ENCODE results near the gene AXL.
"Not testable (repeated sequence)": the region's sequence is repeated elsewhere in the genome, so short reads cannot be mapped to it uniquely, and the experiment has no call there.

AXL gene

DNA sequence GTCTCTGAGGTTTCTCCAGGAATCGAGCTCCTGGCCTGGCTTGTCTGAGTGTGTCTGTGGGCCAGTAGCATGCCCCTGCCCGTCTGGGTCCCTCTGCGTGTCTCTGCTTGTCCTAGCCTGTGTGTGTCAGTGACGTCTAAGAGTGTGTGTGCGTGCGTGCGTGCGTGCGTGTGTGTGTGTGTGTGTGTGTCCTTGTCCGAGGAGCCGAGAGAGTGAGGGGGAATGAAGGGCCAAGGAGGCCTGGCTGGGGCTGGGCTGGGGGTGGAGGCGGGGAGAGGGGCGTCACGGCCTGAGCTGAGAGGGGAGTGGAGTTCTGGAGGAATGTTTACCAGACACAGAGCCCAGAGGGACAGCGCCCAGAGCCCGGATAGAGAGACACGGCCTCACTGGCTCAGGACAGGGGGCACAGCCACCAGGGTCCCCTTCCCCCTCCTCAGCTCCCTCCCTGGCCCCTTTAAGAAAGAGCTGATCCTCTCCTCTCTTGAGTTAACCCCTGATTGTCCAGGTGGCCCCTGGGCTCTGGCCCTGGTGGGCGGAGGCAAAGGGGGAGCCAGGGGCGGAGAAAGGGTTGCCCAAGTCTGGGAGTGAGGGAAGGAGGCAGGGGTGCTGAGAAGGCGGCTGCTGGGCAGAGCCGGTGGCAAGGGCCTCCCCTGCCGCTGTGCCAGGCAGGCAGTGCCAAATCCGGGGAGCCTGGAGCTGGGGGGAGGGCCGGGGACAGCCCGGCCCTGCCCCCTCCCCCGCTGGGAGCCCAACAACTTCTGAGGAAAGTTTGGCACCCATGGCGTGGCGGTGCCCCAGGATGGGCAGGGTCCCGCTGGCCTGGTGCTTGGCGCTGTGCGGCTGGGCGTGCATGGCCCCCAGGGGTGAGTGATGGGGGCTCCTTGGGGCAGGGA lies at the start of gene AXL:
AXL (plus strand) TSS at position 609 of the 893 bp plus-strand sequence; CDS start at position 779, 170 bp downstream.
- no peak for DNase-seq

DNA sequence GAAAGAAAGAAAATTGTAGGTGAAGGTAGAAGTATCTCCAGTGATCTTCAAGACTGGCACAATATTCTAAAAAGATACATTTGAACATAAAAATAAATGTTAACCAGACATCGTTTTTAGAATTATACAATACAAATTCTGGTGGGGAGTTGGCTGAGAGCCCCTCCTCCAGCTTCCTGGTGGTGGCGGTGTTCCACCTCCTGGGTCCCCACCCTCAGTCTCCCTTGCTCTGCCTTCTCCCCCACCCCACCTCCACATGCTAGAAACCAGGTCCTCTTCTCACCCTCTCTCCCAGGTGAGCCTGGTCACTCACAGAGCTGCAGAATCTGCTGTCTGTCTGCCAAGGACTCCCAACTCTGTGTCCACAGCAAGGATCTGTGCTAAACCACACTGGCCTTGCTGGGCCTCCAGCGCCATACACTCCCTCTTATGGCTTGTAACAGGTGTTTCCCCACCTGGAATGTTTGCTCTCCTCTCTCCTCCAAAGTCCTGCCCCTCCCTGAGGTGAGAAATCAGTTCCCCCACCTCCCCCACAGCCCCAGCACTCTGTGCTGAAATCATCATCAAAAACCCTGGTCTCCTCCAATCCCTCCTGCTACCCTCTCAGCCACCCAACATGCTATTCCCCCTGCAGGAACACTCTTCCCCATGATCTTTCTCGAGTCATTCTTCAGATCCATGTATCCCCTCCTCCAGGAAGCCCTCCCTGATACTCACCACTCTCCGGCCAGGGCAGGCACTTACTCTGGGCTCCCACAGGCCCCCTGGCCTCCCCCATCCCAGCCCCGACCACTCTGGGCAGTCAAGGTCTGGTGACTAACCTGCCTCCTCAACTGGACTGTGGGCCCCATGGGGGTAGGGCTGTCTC lies 46.5 kb upstream of the AXL start:
- DNase-seq: no peak

DNA sequence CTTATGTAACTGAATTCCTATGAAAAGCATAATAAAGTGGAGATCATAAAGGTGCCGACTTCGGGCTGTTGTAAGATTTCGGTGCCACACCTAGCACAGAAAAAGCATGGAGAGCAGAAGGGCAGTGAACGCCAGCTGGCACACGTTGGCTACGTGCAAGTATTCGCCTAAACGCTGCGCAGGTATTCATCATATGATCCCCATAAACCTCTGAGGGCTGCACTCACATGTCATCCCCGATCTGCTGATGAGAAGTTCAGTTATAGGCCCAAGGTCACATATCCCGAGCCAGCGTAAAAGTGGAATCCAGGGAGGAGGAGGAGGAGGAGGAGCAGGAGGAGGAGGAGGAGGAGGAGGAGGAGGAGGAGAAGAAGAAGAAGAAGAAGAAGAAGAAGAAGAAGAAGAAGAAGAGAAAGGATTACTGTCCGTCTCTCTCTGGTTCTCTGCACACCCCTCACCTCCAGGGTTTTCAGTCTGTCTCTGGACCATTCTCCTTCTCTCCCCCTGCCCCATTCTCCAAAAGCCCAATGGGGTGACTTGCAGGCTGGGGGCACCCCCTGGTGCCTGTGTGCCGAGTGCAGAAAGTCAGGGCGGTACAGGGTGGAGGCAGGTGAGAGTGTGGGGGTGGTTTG lies 44.6 kb upstream of the AXL start:
- DNase-seq: no peak

DNA sequence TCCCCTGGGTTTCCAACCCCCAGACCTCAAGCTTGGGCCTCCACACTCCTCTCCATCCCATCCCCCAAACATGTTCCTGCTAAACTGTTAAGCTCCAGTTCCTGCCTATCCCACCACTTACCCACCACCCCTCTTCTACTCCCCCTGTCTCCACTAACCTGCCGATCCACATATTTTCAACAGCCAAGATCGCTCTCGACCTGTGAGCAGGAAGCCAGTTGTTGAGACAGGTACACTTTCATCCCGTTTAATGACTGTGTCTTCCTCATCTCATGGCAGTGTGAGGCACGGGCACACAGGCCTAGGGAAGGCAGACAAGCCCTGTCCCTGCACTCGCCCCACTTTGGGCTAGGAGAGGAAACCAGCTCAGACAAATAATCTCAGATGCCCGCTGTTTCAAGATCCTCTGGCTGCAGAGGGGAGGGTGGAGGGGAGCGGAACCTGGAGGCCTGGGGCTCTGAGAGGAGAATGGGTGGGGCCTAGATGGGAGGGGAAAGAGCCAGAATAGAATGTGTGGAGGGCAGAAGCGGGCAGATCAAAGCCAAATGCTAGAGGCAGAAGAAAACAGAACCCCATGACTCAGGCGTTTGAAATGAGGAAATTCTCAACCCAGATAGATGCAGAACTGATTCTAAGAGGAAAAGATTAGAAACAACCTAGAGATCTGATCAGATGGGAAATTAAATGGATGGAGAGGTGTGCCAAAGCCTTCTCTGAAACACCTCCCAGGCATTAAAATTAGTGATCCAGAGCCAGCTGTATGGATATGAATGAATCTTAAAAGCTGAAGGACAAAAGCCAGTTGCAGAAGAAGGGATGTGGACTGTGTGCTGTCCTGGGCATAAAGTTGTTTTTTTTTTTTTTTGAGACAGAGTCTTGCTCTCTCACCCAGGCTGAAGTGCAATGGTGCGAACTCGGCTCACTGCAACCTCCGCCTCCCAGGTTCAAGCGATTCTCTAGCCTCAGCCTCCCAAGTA lies 42.9 kb upstream of the AXL start:
- DNase-seq: no peak

DNA sequence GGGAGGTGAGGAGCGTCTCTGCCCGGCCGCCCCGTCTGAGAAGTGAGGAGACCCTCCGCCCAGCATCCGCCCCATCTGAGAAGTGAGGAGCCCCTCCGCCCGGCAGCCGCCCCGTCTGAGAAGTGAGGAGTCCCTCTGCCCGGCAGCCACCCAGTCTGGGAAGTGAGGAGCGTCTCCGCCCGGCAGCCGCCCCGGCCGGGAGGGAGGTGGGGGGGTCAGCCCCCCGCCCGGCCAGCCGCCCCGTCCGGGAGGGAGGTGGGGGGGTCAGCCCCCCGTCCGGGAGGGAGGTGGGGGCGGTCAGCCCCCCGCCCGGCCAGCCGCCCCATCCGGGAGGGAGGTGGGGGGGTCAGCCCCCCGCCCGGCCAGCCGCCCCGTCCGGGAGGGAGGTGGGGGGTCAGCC lies 38.9 kb upstream of the AXL start:
- DNase-seq: not testable (repeated sequence)

DNA sequence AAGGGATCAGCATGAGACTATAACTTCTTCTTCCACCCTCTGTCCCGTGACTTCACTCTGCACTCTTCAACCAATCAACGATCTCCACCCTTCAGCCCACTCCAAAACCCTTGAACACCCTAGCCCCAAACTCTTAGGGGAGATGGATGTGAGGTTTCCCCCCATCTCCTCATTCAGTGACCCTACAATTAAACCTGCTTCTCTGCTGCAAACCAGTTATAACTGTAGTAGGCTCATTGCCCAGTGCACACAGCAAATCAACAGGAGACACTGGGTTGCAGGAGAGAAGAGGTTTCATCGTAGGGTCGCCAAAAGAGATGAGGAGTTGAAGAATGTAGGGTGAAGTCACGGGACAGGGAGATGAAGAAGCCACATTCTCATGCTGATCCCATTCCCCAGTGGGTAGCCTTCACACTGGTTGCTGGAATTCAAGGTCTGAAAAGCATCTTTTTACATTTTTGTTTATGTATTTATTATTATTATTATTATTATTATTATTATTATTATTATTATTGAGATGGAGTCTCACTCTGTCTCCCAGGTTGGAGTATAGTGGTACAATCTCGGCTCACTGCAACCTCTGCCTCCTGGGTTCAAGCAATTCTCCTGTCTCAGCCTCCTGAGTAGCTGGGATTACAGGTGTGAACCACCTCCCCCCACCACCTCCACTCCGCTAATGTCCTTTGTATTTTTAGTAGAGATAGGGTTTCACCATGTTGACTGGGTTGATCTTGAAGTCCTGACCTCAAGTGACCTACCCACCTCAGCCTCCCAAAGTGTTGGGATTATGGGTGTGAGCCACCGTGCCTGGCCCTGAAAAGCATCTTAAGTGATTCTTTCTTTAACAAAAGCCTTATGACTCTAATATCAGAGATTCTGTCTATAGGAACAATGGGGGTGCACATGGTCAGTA lies 31.8 kb upstream of the AXL start:
- DNase-seq: no peak

DNA sequence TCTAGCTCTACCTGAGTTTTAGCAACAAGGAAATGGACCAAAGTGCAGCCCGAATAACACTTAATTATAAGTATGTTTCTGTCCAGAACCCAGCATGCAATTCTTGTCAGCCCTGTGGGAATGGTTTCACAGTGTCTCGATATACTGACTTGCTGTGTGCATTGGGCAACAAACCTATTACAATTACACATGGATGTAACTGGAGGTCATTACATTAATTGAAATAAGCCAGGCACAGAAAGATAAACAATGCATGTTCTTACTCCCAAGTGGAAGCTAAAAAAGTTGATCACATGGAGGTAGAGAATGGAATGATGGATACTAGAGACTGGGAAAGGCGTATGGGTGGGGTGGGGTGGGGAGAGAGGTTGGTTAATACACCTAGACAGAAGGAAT lies 31.1 kb upstream of the AXL start:
- no peak for DNase-seq

DNA sequence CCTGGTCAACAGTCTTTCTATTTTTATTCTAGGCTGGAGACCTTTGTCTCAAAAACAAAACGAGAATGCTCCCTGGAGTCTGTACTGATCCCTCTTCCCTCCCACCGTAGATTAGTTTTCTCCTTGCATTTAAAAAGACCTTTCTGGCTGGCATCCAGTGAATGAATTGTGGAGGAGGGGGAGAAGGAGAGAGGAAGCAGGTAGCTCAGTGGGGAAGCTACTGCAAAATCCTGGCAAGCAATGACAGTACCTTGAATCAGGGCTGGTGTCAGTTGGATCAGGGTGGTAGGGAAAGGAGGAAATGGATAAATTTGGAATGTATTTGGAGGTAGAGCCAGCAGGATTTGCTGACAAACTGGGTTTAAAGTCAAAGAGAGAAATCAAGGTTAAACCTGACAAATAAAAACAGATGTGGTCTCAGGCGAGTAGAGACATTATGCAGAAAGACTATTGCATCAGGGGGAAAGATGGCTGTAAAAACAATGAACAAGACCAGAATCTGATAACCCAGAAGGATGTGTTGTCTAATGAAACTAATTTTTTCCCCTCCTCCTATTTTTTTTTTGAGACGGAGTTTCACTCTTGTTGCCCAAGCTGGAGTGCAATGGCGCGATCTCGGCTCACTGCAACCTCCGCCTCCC lies 29.5 kb upstream of the AXL start:
- peak in 1 of 3 experiments; percentile 3 for DNase-seq

DNA sequence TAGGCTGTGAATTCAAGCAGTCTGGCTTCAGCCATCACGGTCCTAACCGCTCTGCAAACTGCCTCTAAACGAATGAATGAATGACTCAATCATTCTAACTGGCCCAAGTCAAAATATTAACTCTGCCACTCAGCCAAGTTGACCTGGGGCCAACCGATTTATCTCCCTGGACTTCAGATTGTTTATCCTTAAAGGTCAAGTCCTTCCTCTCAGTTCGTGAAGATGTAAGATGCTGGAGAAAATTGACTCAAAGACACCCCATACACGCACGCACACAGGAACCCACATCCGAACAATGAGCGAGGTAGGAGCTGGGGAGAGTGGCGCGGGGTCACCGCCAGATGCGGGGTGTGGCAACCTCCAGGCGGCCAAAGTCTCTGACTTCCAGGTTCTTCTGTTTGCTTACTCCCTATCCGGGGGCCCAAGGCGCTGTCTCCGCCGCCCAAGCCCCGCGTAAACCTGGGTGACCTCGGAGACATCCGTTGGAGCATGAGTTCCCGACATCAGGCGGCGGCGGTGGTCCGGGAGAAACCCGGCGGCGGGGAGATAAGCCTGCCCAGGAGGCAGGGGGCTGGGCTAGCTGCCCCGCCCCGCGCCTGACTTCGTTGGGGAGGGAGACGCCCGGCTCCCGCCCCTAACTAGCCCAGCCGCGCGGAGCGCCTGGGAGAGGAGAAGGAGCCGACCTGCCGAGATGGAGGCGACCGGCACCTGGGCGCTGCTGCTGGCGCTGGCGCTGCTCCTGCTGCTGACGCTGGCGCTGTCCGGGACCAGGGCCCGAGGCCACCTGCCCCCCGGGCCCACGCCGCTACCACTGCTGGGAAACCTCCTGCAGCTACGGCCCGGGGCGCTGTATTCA lies 26.2 kb upstream of the AXL start, which contains the start of gene CYP2S1:
CYP2S1 (plus strand) TSS at position 646 of the 856 bp plus-strand sequence; CDS start at position 692, 46 bp downstream.
- DNase-seq: no peak

DNA sequence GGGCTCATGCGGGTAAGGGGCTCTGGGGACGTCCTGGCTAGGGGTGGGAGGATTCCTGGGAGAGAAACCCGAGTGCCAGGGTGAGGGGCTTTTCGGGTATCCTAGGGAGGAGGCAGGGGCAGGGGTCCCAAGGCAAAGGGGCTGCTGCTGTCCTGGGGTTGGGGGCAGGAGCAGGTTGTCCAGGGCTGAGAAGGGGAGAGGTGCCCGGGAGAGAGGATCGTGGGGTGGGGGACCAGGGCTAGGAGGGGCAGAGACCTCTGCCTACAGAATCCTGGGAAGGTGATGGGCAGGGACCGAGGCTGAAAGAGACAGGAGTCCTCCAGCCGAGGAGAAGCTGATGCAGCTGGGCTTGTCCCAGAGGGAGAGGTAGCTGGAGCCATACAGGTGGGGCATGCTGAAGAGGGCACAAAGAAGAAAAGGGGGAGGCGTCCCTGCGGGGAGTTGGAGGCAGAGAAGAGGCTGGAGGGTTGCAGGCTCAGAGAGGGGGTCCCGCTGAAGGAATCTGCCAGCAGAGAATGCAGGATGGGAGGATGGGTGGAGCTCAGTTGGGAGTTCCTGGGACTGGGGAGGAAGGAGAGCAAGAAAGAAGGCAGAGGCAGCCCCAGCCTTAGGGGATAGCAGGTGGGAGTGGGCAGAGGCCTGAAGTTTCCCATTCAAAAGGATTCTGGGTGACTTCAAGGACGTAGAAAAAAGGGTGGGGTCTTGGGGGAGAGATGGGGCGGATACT lies 25.4 kb upstream of the AXL start:
- DNase-seq: no peak

DNA sequence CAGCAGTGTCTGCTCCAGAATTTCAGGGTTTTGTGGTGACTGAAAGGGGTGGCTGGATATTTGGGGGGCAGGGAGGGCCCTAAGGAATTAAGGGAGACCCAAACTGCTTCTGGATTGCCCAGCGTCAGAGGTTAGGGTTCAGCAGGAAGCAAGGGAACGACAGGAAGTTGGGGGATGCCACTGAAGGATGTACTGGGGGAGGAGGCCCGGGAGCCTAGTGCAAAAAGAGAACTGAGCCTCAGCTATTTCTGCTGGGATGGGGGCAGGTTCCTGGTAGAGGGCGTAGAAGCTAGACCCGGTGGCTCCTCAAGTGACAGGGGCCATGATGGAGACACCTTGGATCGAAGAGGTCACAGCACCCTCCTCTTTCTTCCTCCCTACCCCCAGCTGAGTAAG lies 24.9 kb upstream of the AXL start:
- no peak for DNase-seq

DNA sequence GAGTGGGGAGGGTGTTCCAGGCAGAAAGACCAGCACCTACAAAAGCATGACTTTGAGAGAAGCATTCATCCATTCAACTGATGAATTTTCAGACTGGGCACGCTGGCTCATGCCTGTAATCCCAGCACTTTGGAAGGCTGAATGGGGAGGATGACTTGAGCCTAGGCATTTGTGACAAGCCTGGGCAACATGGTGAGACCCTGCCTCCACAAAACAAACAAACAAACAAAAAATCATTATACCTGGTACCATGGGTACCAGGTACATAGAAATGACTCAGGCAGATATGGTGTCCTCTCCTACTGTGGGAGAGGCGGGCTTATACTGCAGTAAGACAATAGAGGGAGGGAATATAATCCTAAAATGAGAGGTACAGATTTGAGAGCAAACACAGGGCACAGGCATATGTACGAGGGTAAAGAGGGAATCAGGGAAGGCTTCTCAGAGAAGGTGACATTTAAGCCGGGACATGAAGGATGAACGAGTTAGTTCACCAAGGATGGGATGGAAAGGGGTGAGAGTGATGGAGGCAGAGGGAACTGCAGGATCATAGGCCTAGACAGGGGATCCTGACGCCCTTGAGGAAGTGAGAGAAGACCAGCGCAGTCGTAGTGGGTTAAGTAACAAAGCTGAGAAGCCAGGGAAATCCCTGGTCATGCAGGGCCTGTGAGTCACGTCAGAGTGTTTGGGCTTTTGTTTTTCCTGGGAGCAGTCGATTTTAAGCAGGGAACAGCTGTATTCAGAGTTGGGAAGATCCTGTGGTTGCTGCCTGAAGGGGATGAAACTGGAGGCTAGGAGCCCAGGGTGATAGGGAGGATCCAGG lies 23.1 kb upstream of the AXL start:
- DNase-seq: no peak

DNA sequence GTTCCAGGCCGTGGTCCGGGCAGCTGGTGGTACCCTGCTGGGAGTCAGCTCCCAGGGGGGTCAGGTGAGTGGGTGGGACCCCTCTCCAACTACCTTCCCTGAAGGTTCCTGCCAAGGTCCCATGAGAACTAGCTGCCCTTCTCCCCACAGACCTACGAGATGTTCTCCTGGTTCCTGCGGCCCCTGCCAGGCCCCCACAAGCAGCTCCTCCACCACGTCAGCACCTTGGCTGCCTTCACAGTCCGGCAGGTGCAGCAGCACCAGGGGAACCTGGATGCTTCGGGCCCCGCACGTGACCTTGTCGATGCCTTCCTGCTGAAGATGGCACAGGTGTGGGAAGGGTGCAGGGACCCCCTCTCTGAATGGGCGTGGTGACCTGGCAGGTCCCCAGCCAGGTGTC lies 20.5 kb upstream of the AXL start:
- DNase-seq: no peak

DNA sequence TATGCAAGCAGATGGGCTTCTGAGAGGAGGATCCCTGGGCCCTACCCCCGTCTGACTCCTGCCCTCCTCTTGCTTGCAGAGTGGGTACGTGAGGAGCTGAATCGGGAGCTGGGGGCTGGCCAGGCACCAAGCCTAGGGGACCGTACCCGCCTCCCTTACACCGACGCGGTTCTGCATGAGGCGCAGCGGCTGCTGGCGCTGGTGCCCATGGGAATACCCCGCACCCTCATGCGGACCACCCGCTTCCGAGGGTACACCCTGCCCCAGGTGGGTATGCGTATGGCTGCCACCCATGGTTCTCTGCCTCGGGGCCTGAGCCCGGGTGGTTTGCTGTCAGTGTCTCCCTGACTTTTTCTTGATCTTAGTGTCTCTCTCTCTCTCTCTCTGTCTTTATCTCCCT lies 15.7 kb upstream of the AXL start:
- no peak for DNase-seq

DNA sequence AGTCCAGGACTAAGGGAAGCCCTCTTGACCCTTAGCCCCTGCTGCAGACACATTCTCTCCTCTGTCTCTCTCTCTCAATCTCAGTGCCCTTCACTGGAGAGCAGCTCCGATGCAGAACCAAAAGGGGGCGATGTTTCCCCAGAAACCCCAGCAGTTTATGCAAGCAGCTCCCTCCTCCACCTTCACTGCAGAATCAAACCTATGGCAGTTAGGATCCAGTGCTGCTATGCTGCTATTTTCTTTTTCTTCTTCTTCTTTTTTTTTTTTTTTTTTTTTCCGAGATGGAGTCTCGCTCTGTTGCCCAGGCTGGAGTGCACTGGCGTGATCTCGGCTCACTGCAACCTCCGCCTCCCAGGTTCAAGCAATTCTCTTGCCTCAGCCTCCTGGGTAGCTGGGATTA lies 14.7 kb upstream of the AXL start:
- peak; percentile 7 to 73 (median 62) for DNase-seq

DNA sequence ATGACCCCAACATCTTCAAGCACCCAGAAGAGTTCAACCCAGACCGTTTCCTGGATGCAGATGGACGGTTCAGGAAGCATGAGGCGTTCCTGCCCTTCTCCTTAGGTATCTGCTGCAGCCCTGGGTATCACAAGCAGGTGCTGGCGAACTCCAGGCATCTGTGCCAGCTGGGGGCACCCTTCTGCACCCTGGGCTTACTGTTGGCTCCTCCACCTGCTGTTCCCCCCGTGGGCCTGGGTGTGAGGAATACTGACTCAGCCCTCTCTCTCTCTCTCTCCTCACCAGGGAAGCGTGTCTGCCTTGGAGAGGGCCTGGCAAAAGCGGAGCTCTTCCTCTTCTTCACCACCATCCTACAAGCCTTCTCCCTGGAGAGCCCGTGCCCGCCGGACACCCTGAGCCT lies 13.0 kb upstream of the AXL start:
- no peak for DNase-seq

DNA sequence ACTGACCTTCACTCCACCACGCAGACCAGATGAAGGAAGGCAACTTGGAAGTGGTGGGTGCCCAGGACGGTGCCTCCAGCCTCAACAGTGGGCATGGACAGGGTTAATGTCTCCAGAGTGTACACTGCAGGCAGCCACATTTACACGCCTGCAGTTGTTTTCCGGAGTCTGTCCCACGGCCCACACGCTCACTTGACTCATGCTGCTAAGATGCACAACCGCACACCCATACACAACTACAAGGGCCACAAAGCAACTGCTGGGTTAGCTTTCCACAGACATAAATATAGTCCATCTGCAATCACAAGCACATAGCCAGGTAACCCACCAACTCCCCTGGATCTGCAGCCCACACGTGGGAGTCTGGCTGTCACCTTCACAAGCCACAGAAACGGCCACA lies 12.6 kb upstream of the AXL start:
- no peak for DNase-seq
